ENCODE results near the gene KCNJ1. TPM values are rescaled to one million over a fixed set of nuclear protein-coding genes. Genes with fewer than 3 reads are reported as not detected.

KCNJ1 gene
- total RNA-seq, 1 donor: 0.10 TPM

- Histone ChIP-seq H3K4me1 (ENCODE audit: insufficient read depth, low read length) (peaks cover 6% of the 10 kb centered on the region), H3K9me3 (ENCODE audit: low read depth, low read length) (no peaks in the 10 kb centered on the region), H3K4me3 (ENCODE audit: low read length) (no peak overlapping the region), H3K27me3 (ENCODE audit: insufficient read depth, low read length) (no peaks in the 10 kb centered on the region)
Measured at GRCh38 chr11:128856241-128856640, 10.9 kb downstream of the KCNJ1 start.

GRCh38 chr11:128854841-128855240, 12.3 kb downstream of the KCNJ1 start:
- Histone ChIP-seq H3K4me3 (ENCODE audit: low read length) (no peak overlapping the region), H3K4me1 (ENCODE audit: insufficient read depth, low read length) (peaks cover 4% of the 10 kb centered on the region), H3K27me3 (ENCODE audit: insufficient read depth, low read length) (no peaks in the 10 kb centered on the region), H3K9me3 (ENCODE audit: low read depth, low read length) (no peaks in the 10 kb centered on the region)

- no peak overlapping the region for H3K4me3 ChIP-seq (ENCODE audit: low read length)
- H3K4me1 ChIP-seq (ENCODE audit: insufficient read depth, low read length): peaks cover 3% of the 10 kb centered on the region
- no peaks in the 10 kb centered on the region for H3K27me3 ChIP-seq (ENCODE audit: insufficient read depth, low read length)
- no peaks in the 10 kb centered on the region for H3K9me3 ChIP-seq (ENCODE audit: low read depth, low read length)
Measured at GRCh38 chr11:128853559-128853958, 13.5 kb downstream of the KCNJ1 start.

- Histone ChIP-seq H3K4me3 (ENCODE audit: low read length) (no peak overlapping the region), H3K4me1 (ENCODE audit: insufficient read depth, low read length) (peaks cover 6% of the 10 kb centered on the region), H3K9me3 (ENCODE audit: low read depth, low read length) (no peaks in the 10 kb centered on the region), H3K27me3 (ENCODE audit: insufficient read depth, low read length) (no peaks in the 10 kb centered on the region)
Measured at GRCh38 chr11:128852327-128853023, 14.6 kb downstream of the KCNJ1 start.

- Histone ChIP-seq H3K27me3 (ENCODE audit: insufficient read depth, low read length) (no peaks in the 10 kb centered on the region), H3K4me1 (ENCODE audit: insufficient read depth, low read length) (peaks cover 33% of the 10 kb centered on the region), H3K4me3 (ENCODE audit: low read length) (no peak overlapping the region), H3K9me3 (ENCODE audit: low read depth, low read length) (no peaks in the 10 kb centered on the region)
Measured at GRCh38 chr11:128848815-128849455, 18.2 kb downstream of the KCNJ1 start.

GRCh38 chr11:128846985-128847384, 20.1 kb downstream of the KCNJ1 start:
- no peak overlapping the region for H3K4me3 ChIP-seq (ENCODE audit: low read length)
- H3K9me3 ChIP-seq (ENCODE audit: low read depth, low read length): no peaks in the 10 kb centered on the region
- peaks cover 43% of the 10 kb centered on the region for H3K4me1 ChIP-seq (ENCODE audit: insufficient read depth, low read length)
- H3K27me3 ChIP-seq (ENCODE audit: insufficient read depth, low read length): no peaks in the 10 kb centered on the region

GRCh38 chr11:128845334-128845780, 21.7 kb downstream of the KCNJ1 start:
- no peaks in the 10 kb centered on the region for H3K27me3 ChIP-seq (ENCODE audit: insufficient read depth, low read length)
- H3K4me3 ChIP-seq (ENCODE audit: low read length): no peak overlapping the region
- H3K4me1 ChIP-seq (ENCODE audit: insufficient read depth, low read length): peaks cover 52% of the 10 kb centered on the region
- H3K9me3 ChIP-seq (ENCODE audit: low read depth, low read length): no peaks in the 10 kb centered on the region

GRCh38 chr11:128843198-128843785, 23.8 kb downstream of the KCNJ1 start:
- H3K4me3 ChIP-seq (ENCODE audit: low read length): no peak overlapping the region
- no peaks in the 10 kb centered on the region for H3K9me3 ChIP-seq (ENCODE audit: low read depth, low read length)
- H3K27me3 ChIP-seq (ENCODE audit: insufficient read depth, low read length): no peaks in the 10 kb centered on the region
- H3K4me1 ChIP-seq (ENCODE audit: insufficient read depth, low read length): peaks cover 53% of the 10 kb centered on the region

GRCh38 chr11:128841461-128842072, 25.5 kb downstream of the KCNJ1 start:
- Histone ChIP-seq H3K27me3 (ENCODE audit: insufficient read depth, low read length) (no peaks in the 10 kb centered on the region), H3K4me3 (ENCODE audit: low read length) (no peak overlapping the region), H3K9me3 (ENCODE audit: low read depth, low read length) (no peaks in the 10 kb centered on the region), H3K4me1 (ENCODE audit: insufficient read depth, low read length) (peaks cover 66% of the 10 kb centered on the region)

GRCh38 chr11:128840783-128841182, 26.3 kb downstream of the KCNJ1 start:
- Histone ChIP-seq H3K4me1 (ENCODE audit: insufficient read depth, low read length) (peaks cover 62% of the 10 kb centered on the region), H3K9me3 (ENCODE audit: low read depth, low read length) (no peaks in the 10 kb centered on the region), H3K4me3 (ENCODE audit: low read length) (no peak overlapping the region), H3K27me3 (ENCODE audit: insufficient read depth, low read length) (no peaks in the 10 kb centered on the region)

GRCh38 chr11:128840137-128840536, 27.0 kb downstream of the KCNJ1 start:
- peaks cover 62% of the 10 kb centered on the region for H3K4me1 ChIP-seq (ENCODE audit: insufficient read depth, low read length)
- no peak overlapping the region for H3K4me3 ChIP-seq (ENCODE audit: low read length)
- no peaks in the 10 kb centered on the region for H3K9me3 ChIP-seq (ENCODE audit: low read depth, low read length)
- no peaks in the 10 kb centered on the region for H3K27me3 ChIP-seq (ENCODE audit: insufficient read depth, low read length)

- Histone ChIP-seq H3K4me1 (ENCODE audit: insufficient read depth, low read length) (peaks cover 57% of the 10 kb centered on the region), H3K9me3 (ENCODE audit: low read depth, low read length) (no peaks in the 10 kb centered on the region), H3K27me3 (ENCODE audit: insufficient read depth, low read length) (no peaks in the 10 kb centered on the region), H3K4me3 (ENCODE audit: low read length) (no peak overlapping the region)
Measured at GRCh38 chr11:128839081-128839480, 28.0 kb downstream of the KCNJ1 start.

- peaks cover 61% of the 10 kb centered on the region for H3K4me1 ChIP-seq (ENCODE audit: insufficient read depth, low read length)
- H3K27me3 ChIP-seq (ENCODE audit: insufficient read depth, low read length): no peaks in the 10 kb centered on the region
- H3K9me3 ChIP-seq (ENCODE audit: low read depth, low read length): no peaks in the 10 kb centered on the region
- no peak overlapping the region for H3K4me3 ChIP-seq (ENCODE audit: low read length)
Measured at GRCh38 chr11:128837627-128838026, 29.5 kb downstream of the KCNJ1 start.

- Histone ChIP-seq H3K27me3 (ENCODE audit: insufficient read depth, low read length) (no peaks in the 10 kb centered on the region), H3K9me3 (ENCODE audit: low read depth, low read length) (no peaks in the 10 kb centered on the region), H3K4me3 (ENCODE audit: low read length) (no peak overlapping the region), H3K4me1 (ENCODE audit: insufficient read depth, low read length) (peaks cover 62% of the 10 kb centered on the region)
Measured at GRCh38 chr11:128835741-128836430, 31.2 kb downstream of the KCNJ1 start.

- Histone ChIP-seq H3K4me1 (ENCODE audit: insufficient read depth, low read length) (peaks cover 59% of the 10 kb centered on the region), H3K27me3 (ENCODE audit: insufficient read depth, low read length) (no peaks in the 10 kb centered on the region), H3K9me3 (ENCODE audit: low read depth, low read length) (no peaks in the 10 kb centered on the region), H3K4me3 (ENCODE audit: low read length) (no peak overlapping the region)
Measured at GRCh38 chr11:128834157-128834556, 32.9 kb downstream of the KCNJ1 start.
